Large intestine (tissue), 3 donors: ENCODE data around the gene RAB33B. TPM values are rescaled to one million over a fixed set of nuclear protein-coding genes. Genes with fewer than 3 reads are reported as not detected.
A peak's percentile ranks its signal among the peaks of the same experiment; 100 is the strongest.
"Not testable (repeated sequence)": the region's sequence is repeated elsewhere in the genome, so short reads cannot be mapped to it uniquely, and the experiment has no call there.

Experiments used
- DNase-seq, 2 donors: peaks; one replicate each; pipeline versions ENCODE4 v3.0.0 to v3.0.0-alpha.2; 2013
- H3K27ac ChIP-seq: one replicate; pipeline ENCODE4 v1.5.1; 2013; ENCODE audit warnings: low read length
- H3K27me3 ChIP-seq: 2 replicates; pipeline ENCODE4 v1.6.1; 2013; ENCODE audit warnings: low read length; ENCODE audit not compliant: control insufficient read depth, insufficient read depth
- H3K36me3 ChIP-seq: 2 replicates; pipeline ENCODE4 v1.6.1; 2013; ENCODE audit warnings: low read length; ENCODE audit not compliant: control insufficient read depth, insufficient read depth
- H3K4me1 ChIP-seq: one replicate; pipeline ENCODE4 v1.6.1; 2013; ENCODE audit warnings: low read length; ENCODE audit not compliant: control insufficient read depth, insufficient read depth
- H3K4me3 ChIP-seq: one replicate; pipeline ENCODE4 v1.5.1; 2013; ENCODE audit warnings: low read length
- H3K9me3 ChIP-seq: one replicate; pipeline ENCODE4 v1.6.1; 2013; ENCODE audit warnings: mild to moderate bottlenecking, low read depth, low read length, moderate library complexity; ENCODE audit not compliant: control insufficient read depth
- WGBS: methylation state at CpG from one replicate; pipeline ENCODE4 v1.1.5; 2013; ENCODE audit warnings: low lambda C conversion rate; ENCODE audit not compliant: insufficient coverage; 5-methylcytosine and 5-hydroxymethylcytosine counted together
- polyA plus RNA-seq: library from polyadenylated mRNA; unstranded; fragments of 120-200 nt; gene quantifications from one replicate; pipeline ENCODE4 v1.2.1, GENCODE V29; 2013

RAB33B gene
- polyA plus RNA-seq, 1 donor, result 10.4 TPM

- H3K4me3 ChIP-seq, result no peak overlapping the region
- no peaks in the 10 kb centered on the region for H3K4me1 ChIP-seq
- no CpG with 5 or more reads among the region's 7 CpGs for WGBS
- H3K36me3 ChIP-seq, result no peaks in the 10 kb centered on the region
- no peaks in the 10 kb centered on the region for H3K27me3 ChIP-seq
- DNase-seq, result no peak
- H3K9me3 ChIP-seq, result peaks cover 25% of the 10 kb centered on the region
- no peak overlapping the region for H3K27ac ChIP-seq
These were observed 10.3 kb upstream of the RAB33B start for GRCh38 chr4:139443661-139444060.

GRCh38 chr4:139444881-139445280 lies 9.0 kb upstream of the RAB33B start:
- H3K27ac ChIP-seq, DNase-seq: not testable (repeated sequence)

GRCh38 chr4:139447078-139447477 lies 6.8 kb upstream of the RAB33B start:
- H3K27ac ChIP-seq, H3K4me1 ChIP-seq, H3K36me3 ChIP-seq, H3K4me3 ChIP-seq, H3K9me3 ChIP-seq, H3K27me3 ChIP-seq: not testable (repeated sequence)
- no CpG with 5 or more reads among the region's 4 CpGs for WGBS
- DNase-seq, result peak in 1 of 2 donors; percentile 54

More at GRCh38 chr4:139444881-139445280, 9.0 kb upstream of the RAB33B start:
- WGBS, result no CpG with 5 or more reads among the region's 3 CpGs
- not testable (repeated sequence) for H3K27me3 ChIP-seq, H3K4me3 ChIP-seq, H3K4me1 ChIP-seq, H3K36me3 ChIP-seq
- H3K9me3 ChIP-seq, result peaks cover 14% of the 10 kb centered on the region

- WGBS, result no CpG with 5 or more reads among the region's 2 CpGs
- Histone ChIP-seq H3K27ac (no peak overlapping the region), H3K36me3 (no peaks in the 10 kb centered on the region), H3K27me3 (no peaks in the 10 kb centered on the region), H3K9me3 (no peaks in the 10 kb centered on the region), H3K4me1 (peaks cover 3% of the 10 kb centered on the region), H3K4me3 (no peak overlapping the region)
- no peak for DNase-seq
These were observed 3.3 kb upstream of the RAB33B start for GRCh38 chr4:139450586-139450985.

GRCh38 chr4:139451997-139452396 lies 1.9 kb upstream of the RAB33B start:
- no peaks in the 10 kb centered on the region for H3K27me3 ChIP-seq
- WGBS, result no CpG with 5 or more reads among the region's 1 CpG
- no peaks in the 10 kb centered on the region for H3K9me3 ChIP-seq
- H3K4me3 ChIP-seq, result peak overlapping the region; percentile 97
- H3K36me3 ChIP-seq, result no peaks in the 10 kb centered on the region
- DNase-seq, result no peak
- H3K4me1 ChIP-seq, result peaks cover 9% of the 10 kb centered on the region
- H3K27ac ChIP-seq, result peak overlapping the region; percentile 100

- H3K9me3 ChIP-seq, result no peaks in the 10 kb centered on the region
- peaks cover 9% of the 10 kb centered on the region for H3K4me1 ChIP-seq
- peak overlapping the region; percentile 97 for H3K4me3 ChIP-seq
- H3K27me3 ChIP-seq, result no peaks in the 10 kb centered on the region
- DNase-seq, result peak; percentile 73 to 87
- WGBS, result no CpG with 5 or more reads among the region's 15 CpGs
- H3K27ac ChIP-seq, result peak overlapping the region; percentile 100
- no peaks in the 10 kb centered on the region for H3K36me3 ChIP-seq
These were observed 915 bp upstream of the RAB33B start for GRCh38 chr4:139453041-139453370.

- no peaks in the 10 kb centered on the region for H3K9me3 ChIP-seq
- DNase-seq, result peak; percentile 98
- no CpG with 5 or more reads among the region's 76 CpGs for WGBS
- H3K27me3 ChIP-seq, result no peaks in the 10 kb centered on the region
- no peaks in the 10 kb centered on the region for H3K36me3 ChIP-seq
- H3K27ac ChIP-seq, result peak overlapping the region; percentile 100
- peaks cover 9% of the 10 kb centered on the region for H3K4me1 ChIP-seq
- H3K4me3 ChIP-seq, result peak overlapping the region; percentile 97
These were observed 380 bp upstream of the RAB33B start for GRCh38 chr4:139453371-139454110.

GRCh38 chr4:139455126-139455538 lies 1.2 kb downstream of the RAB33B start:
- Histone ChIP-seq H3K4me1 (peaks cover 8% of the 10 kb centered on the region), H3K36me3 (no peaks in the 10 kb centered on the region), H3K27me3 (no peaks in the 10 kb centered on the region), H3K4me3 (peak overlapping the region; percentile 97), H3K27ac (peak overlapping the region; percentile 100), H3K9me3 (no peaks in the 10 kb centered on the region)
- peak; percentile 14 to 56 for DNase-seq
- WGBS, result no CpG with 5 or more reads among the region's 6 CpGs

GRCh38 chr4:139457318-139457717 lies 3.4 kb downstream of the RAB33B start:
- Histone ChIP-seq H3K9me3 (no peaks in the 10 kb centered on the region), H3K4me1 (peaks cover 6% of the 10 kb centered on the region), H3K27ac (no peak overlapping the region), H3K27me3 (no peaks in the 10 kb centered on the region), H3K36me3 (no peaks in the 10 kb centered on the region), H3K4me3 (no peak overlapping the region)
- whole genome bisulfite sequencing, result 0% methylated on average over 1 of the region's 4 CpGs
- peak in 1 of 2 donors; percentile 20 for DNase-seq

- no peaks in the 10 kb centered on the region for H3K36me3 ChIP-seq
- H3K4me1 ChIP-seq, result peaks cover 6% of the 10 kb centered on the region
- no peaks in the 10 kb centered on the region for H3K27me3 ChIP-seq
- no CpG with 5 or more reads among the region's 1 CpG for WGBS
- H3K9me3 ChIP-seq, result no peaks in the 10 kb centered on the region
- no peak for DNase-seq
- no peak overlapping the region for H3K4me3 ChIP-seq
- no peak overlapping the region for H3K27ac ChIP-seq
These were observed 4.6 kb downstream of the RAB33B start for GRCh38 chr4:139458543-139458942.

GRCh38 chr4:139458999-139459398 lies 5.1 kb downstream of the RAB33B start:
- peak in 1 of 2 donors; percentile 40 for DNase-seq
- WGBS, result no CpG with 5 or more reads among the region's 3 CpGs
- Histone ChIP-seq H3K27me3 (no peaks in the 10 kb centered on the region), H3K27ac (no peak overlapping the region), H3K4me3 (no peak overlapping the region), H3K4me1 (peaks cover 6% of the 10 kb centered on the region), H3K36me3 (no peaks in the 10 kb centered on the region), H3K9me3 (no peaks in the 10 kb centered on the region)
